HUDEP-2 (cell line): Measurements from ENCODE around the gene RALGDS.
"Not testable (repeated sequence)": the region's sequence is repeated elsewhere in the genome, so short reads cannot be mapped to it uniquely, and the experiment has no call there.

Source experiments
- DNase-seq, 76 experiments: peaks; one replicate each; lab custom pipeline; 2025; ENCODE audit not compliant: unreplicated experiment in 76 of 76; lab: John Stamatoyannopoulos, UW

RALGDS gene

GRCh38 chr9:133121198-133121914 lies at the start of gene RALGDS:
TSS of gene RALGDS (minus strand) at chr9:133121240. CDS start at chr9:133121154, 86 bp downstream.
- DNase-seq = peak in 70 of 76 experiments; percentile 18 to 92 (median 78)

GRCh38 chr9:133170716-133171115 lies 49.7 kb upstream of the RALGDS start:
- DNase-seq = no peak

- not testable (repeated sequence) for DNase-seq
These were observed 48.6 kb upstream of the RALGDS start for GRCh38 chr9:133169687-133170086.

- DNase-seq = no peak
These were observed 48.1 kb upstream of the RALGDS start for GRCh38 chr9:133169102-133169501.

GRCh38 chr9:133168432-133168831 lies 47.4 kb upstream of the RALGDS start:
- DNase-seq = no peak

GRCh38 chr9:133167769-133168168 lies 46.7 kb upstream of the RALGDS start:
- DNase-seq = no peak

GRCh38 chr9:133167096-133167730 lies 46.2 kb upstream of the RALGDS start:
- no peak for DNase-seq

GRCh38 chr9:133166392-133166791 lies 45.4 kb upstream of the RALGDS start:
- DNase-seq = no peak

- no peak for DNase-seq
These were observed 44.4 kb upstream of the RALGDS start for GRCh38 chr9:133165452-133165730.

- no peak for DNase-seq
These were observed 43.2 kb upstream of the RALGDS start for GRCh38 chr9:133164191-133164590.

- peak in 62 of 76 experiments; percentile 20 to 83 (median 66) for DNase-seq
These were observed 42.6 kb upstream of the RALGDS start, which contains the start of gene GBGT1 for GRCh38 chr9:133163504-133164172. TSS of gene GBGT1 (minus strand) at chr9:133163914. CDS start at chr9:133162412, 1,502 bp downstream.

- DNase-seq = peak in 1 of 76 experiments; percentile 19
These were observed 41.9 kb upstream of the RALGDS start for GRCh38 chr9:133162861-133163503.

- peak in 4 of 76 experiments; percentile 64 to 69 (median 67) for DNase-seq
These were observed 40.5 kb upstream of the RALGDS start for GRCh38 chr9:133161547-133161950.

- peak in 75 of 76 experiments; percentile 39 to 94 (median 81) for DNase-seq
These were observed 39.9 kb upstream of the RALGDS start for GRCh38 chr9:133160742-133161546.

GRCh38 chr9:133158695-133159094 lies 37.7 kb upstream of the RALGDS start:
- DNase-seq = no peak

- DNase-seq = no peak
These were observed 34.1 kb upstream of the RALGDS start for GRCh38 chr9:133155156-133155555.

- DNase-seq = no peak
These were observed 33.3 kb upstream of the RALGDS start for GRCh38 chr9:133154097-133154989.

GRCh38 chr9:133153227-133154096 lies 32.4 kb upstream of the RALGDS start:
- DNase-seq = no peak
